ENCODE data around the gene INSL3. TPM values are rescaled to one million over a fixed set of nuclear protein-coding genes. Genes with fewer than 3 reads are reported as not detected.
"Not testable (repeated sequence)": the region's sequence is repeated elsewhere in the genome, so short reads cannot be mapped to it uniquely, and the experiment has no call there.

Gene INSL3
- total RNA-seq, 4 donors from 2014 or later = not detected

- 59 to 72% methylated on average over 14 of the region's 14 CpGs for WGBS, 2 donors
- Histone ChIP-seq H3K4me1 (no peaks in the 10 kb centered on the region), H3K27me3 (peaks cover 0 to 17% of the 10 kb centered on the region in 2 donors), H3K36me3 (no peaks in the 10 kb centered on the region), H3K27ac (no peak overlapping the region), H3K4me3 (no peak overlapping the region), H3K9me3 (no peaks in the 10 kb centered on the region)
- TF ChIP-seq POLR2A (IDR thresholded peaks at IDR 0.05) (no peak), EP300 (IDR thresholded peaks at IDR 0.05) (no peak)
- TF ChIP-seq, protein P1, sequence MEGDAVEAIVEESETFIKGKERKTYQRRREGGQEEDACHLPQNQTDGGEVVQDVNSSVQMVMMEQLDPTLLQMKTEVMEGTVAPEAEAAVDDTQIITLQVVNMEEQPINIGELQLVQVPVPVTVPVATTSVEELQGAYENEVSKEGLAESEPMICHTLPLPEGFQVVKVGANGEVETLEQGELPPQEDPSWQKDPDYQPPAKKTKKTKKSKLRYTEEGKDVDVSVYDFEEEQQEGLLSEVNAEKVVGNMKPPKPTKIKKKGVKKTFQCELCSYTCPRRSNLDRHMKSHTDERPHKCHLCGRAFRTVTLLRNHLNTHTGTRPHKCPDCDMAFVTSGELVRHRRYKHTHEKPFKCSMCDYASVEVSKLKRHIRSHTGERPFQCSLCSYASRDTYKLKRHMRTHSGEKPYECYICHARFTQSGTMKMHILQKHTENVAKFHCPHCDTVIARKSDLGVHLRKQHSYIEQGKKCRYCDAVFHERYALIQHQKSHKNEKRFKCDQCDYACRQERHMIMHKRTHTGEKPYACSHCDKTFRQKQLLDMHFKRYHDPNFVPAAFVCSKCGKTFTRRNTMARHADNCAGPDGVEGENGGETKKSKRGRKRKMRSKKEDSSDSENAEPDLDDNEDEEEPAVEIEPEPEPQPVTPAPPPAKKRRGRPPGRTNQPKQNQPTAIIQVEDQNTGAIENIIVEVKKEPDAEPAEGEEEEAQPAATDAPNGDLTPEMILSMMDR (IDR thresholded peaks at IDR 0.05) = no peak
- peak in 1 of 2 donors; percentile 9 for DNase-seq (ENCODE audit: low spot score in 2 of 2)
Measured at GRCh38 chr19:17803264-17803896, 17.9 kb downstream of the INSL3 start.

- Histone ChIP-seq H3K27me3 (peaks cover 0 to 28% of the 10 kb centered on the region in 2 donors), H3K9me3 (no peaks in the 10 kb centered on the region), H3K36me3 (no peaks in the 10 kb centered on the region), H3K4me1 (no peaks in the 10 kb centered on the region), H3K4me3 (no peak overlapping the region), H3K27ac (no peak overlapping the region)
- WGBS, 2 donors = 65% methylated on average over 12 of the region's 12 CpGs
- TF ChIP-seq POLR2A (IDR thresholded peaks at IDR 0.05) (no peak), EP300 (IDR thresholded peaks at IDR 0.05) (no peak)
- TF ChIP-seq, protein P1 (IDR thresholded peaks at IDR 0.05) = no peak
- DNase-seq (ENCODE audit: low spot score in 2 of 2) = no peak
Measured at GRCh38 chr19:17802137-17802858, 19.0 kb downstream of the INSL3 start.

DNA sequence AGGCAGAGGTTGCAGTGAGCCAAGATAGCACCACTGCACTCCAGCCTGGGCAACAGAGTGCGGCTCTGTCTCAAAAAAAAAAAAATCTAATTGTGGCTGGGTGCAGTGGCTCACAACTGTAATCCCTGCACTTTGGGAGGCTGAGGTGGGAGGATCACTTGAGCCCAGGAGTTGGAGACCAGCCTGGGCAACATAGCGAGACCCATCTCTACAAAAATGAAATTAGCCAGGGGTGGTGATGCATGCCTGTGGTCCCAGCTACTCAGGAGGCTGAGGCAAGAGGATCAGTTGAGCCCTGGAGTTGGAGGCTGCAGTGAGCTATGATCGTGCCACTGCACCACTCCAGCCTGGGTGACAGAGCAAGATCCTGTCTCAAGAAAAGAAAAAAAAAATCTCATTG, 22.7 kb downstream of the INSL3 start:
- not testable (repeated sequence) for H3K4me3 ChIP-seq
- 77 to 90% methylated on average over 3 of the region's 3 CpGs for WGBS, 2 donors

GRCh38 chr19:17797424-17798201, 23.7 kb downstream of the INSL3 start:
- no peak for DNase-seq (ENCODE audit: low spot score in 2 of 2)
- Histone ChIP-seq H3K9me3 (no peaks in the 10 kb centered on the region), H3K36me3 (no peaks in the 10 kb centered on the region), H3K27me3 (peaks cover 0 to 65% of the 10 kb centered on the region in 2 donors), H3K4me3 (no peak overlapping the region), H3K27ac (peak overlapping the region in 1 of 4 donors; percentile 73), H3K4me1 (peaks cover 0 to 8% (median 0%) of the 10 kb centered on the region in 4 donors)
- 55 to 63% methylated on average over 10 to 11 of the region's 11 CpGs for WGBS, 2 donors
- TF ChIP-seq, protein P1 (IDR thresholded peaks at IDR 0.05) = no peak
- no peak for TF ChIP-seq POLR2A (IDR thresholded peaks at IDR 0.05)
- TF ChIP-seq EP300 (IDR thresholded peaks at IDR 0.05) = no peak

More for the DNA sequence above, 22.7 kb downstream of the INSL3 start:
- not testable (repeated sequence) for H3K9me3 ChIP-seq; H3K4me1 ChIP-seq; H3K27ac ChIP-seq; DNase-seq (ENCODE audit: low spot score in 2 of 2); H3K36me3 ChIP-seq
- H3K27me3 ChIP-seq = peaks cover 0 to 60% of the 10 kb centered on the region in 2 donors

DNA sequence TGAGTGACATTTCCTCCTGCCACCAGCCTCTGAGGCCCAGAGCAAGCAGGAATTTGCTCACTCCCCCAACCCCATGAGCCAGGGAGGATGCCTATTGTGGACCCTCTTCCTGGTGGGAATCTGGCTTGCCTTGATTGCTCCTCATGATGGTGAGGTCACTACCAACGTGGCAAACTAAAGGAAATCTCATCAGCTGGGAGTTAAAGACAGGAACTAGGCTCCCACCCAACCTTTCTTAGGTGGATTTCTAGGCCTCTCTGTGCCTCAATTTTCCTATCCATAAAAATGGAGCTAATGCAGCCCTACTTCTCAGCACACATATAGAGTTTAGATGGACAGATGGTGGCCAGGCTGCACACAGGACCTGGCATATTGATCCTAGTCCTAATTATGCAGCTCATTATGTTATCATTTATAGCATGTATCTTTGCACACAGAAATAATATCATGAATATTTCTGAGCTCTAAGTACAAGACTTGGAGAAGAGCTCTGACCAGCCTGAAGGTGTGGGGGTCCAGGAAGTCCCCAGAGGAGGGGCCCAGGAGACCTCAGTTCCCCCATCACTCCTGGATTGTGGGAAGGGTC, 24.4 kb downstream of the INSL3 start:
- H3K27ac ChIP-seq = peak overlapping the region in 1 of 4 donors; percentile 73
- TF ChIP-seq, protein P1 (IDR thresholded peaks at IDR 0.05) = no peak
- TF ChIP-seq POLR2A (IDR thresholded peaks at IDR 0.05) = no peak
- H3K36me3 ChIP-seq = no peaks in the 10 kb centered on the region
- H3K4me1 ChIP-seq = peaks cover 0 to 8% (median 0%) of the 10 kb centered on the region in 4 donors
- no peak for DNase-seq (ENCODE audit: low spot score in 2 of 2)
- 67 to 71% methylated on average over 1 of the region's 1 CpG for WGBS, 2 donors
- no peaks in the 10 kb centered on the region for H3K9me3 ChIP-seq
- H3K4me3 ChIP-seq = no peak overlapping the region
- peaks cover 0 to 60% of the 10 kb centered on the region in 2 donors for H3K27me3 ChIP-seq

Data from tibial nerve (tissue), 4 donors.